Right atrium auricular region (tissue), 2 donors: Measurements from ENCODE around the gene ACTG1. TPM values are rescaled to one million over a fixed set of nuclear protein-coding genes. Genes with fewer than 3 reads are reported as not detected.
A peak's percentile ranks its signal among the peaks of the same experiment; 100 is the strongest.

Experiments
- DNase-seq: peaks from one replicate; pipeline ENCODE4 v3.0.0-alpha.2; 2019; ENCODE audit warnings: low spot score
- H3K27ac ChIP-seq, 2 donors: fragments of 200-600 bp; sonication (generic); 1 replicate in 1 of 2; 2 replicates in 1 of 2; pipeline ENCODE4 v1.5.1; 2016 to 2019
- H3K27me3 ChIP-seq, 2 donors: fragments of 200-600 bp; sonication (generic); one replicate each; pipeline versions ENCODE4 v1.5.1 to v1.6.0; 2017 to 2019
- H3K36me3 ChIP-seq: fragments of 200-600 bp; sonication (generic); one replicate; pipeline ENCODE4 v1.5.1; 2016
- H3K4me1 ChIP-seq, 2 donors: fragments of 200-600 bp; sonication (generic); one replicate each; pipeline versions ENCODE4 v1.5.1 to v1.6.0; 2017 to 2019
- H3K4me3 ChIP-seq, 2 donors: fragments of 200-600 bp; sonication (generic); 1 replicate in 1 of 2; 2 replicates in 1 of 2; pipeline ENCODE4 v1.5.1; 2017 to 2019; ENCODE audit warnings: mild to moderate bottlenecking in 1 of 2, moderate library complexity in 1 of 2
- H3K9me3 ChIP-seq, 2 donors: fragments of 200-600 bp; sonication (generic); one replicate each; pipeline ENCODE4 v1.5.1; 2019
- CTCF ChIP-seq, 2 donors: fragments of 200-600 bp; sonication (generic); IDR thresholded peaks; one replicate each; pipeline ENCODE4 v1.5.1; 2019; ENCODE audit warnings: antibody characterized with exemption in 2 of 2
- total RNA-seq, 2 donors: library from RNA; depleted of rRNA; stranded (reverse); fragments of >200 nt; gene quantifications; one replicate each; pipeline ENCODE4 v1.1.0, GENCODE V29; 2016

ACTG1 gene
- total RNA-seq, 2 donors from 2014 or later, result 1,076 to 1,610 TPM

DNA sequence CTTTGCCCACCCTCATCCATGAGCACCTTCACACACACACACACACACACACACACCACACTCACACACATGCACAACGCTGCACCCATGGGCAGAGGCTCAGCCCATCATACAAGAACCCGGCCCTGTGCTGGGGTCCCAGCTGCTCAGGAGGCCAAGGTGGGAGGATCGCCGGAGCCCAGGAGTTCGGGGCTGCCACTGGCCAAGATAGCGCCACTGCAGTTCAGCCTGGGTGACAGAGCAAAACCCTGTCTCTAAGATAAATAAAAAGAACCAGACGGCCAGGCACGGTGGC, 12.2 kb upstream of the ACTG1 start:
- no peak for TF ChIP-seq CTCF (IDR thresholded peaks at IDR 0.05)
- no peak overlapping the region for H3K4me3 ChIP-seq
- no peaks in the 10 kb centered on the region for H3K36me3 ChIP-seq

GRCh38 chr17:81524039-81524864, 11.7 kb upstream of the ACTG1 start:
- H3K9me3 ChIP-seq, result no peaks in the 10 kb centered on the region
- H3K4me1 ChIP-seq, result peaks cover 0 to 23% of the 10 kb centered on the region in 2 donors
- no peak overlapping the region for H3K4me3 ChIP-seq
- TF ChIP-seq CTCF (IDR thresholded peaks at IDR 0.05), result no peak
- no peaks in the 10 kb centered on the region for H3K27me3 ChIP-seq
- H3K36me3 ChIP-seq, result no peaks in the 10 kb centered on the region
- no peak overlapping the region for H3K27ac ChIP-seq
- no peak for DNase-seq

More for the DNA sequence above, 12.2 kb upstream of the ACTG1 start:
- H3K9me3 ChIP-seq, result no peaks in the 10 kb centered on the region
- no peaks in the 10 kb centered on the region for H3K27me3 ChIP-seq
- H3K27ac ChIP-seq, result no peak overlapping the region
- H3K4me1 ChIP-seq, result peaks cover 0 to 17% of the 10 kb centered on the region in 2 donors
- no peak for DNase-seq

DNA sequence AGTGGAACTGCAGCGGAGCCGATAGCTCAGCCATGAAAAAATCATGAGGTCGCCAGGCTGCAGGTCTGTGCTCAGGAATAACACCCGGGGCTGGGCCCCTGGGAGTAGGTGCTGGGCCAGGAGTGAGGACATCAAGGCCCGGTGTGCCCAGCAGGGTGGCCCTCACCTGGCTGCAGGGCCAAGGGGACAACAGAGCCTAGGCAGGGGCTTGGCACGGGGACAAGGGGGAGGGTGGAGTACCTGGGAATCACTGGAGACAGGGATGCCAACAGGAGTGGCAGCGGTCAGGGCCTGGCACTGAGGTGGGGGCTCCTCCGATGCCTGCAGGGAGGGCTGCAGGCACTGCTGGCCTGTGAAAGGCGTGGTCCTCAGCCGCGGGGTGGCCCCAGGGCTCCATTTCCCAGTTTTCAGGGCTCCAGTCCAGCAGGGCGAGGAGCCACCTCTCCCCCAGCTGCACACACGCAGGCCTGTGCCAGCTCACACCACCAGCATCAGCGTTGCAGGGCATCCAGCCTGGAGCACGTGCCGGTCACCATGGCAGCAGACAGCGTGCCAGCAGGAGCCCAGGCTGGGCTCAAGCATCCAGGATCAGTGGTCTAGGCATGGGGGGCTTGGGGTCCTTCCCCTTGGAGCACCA, 10.9 kb upstream of the ACTG1 start:
- H3K36me3 ChIP-seq, result no peaks in the 10 kb centered on the region
- no peak for DNase-seq
- H3K9me3 ChIP-seq, result no peaks in the 10 kb centered on the region
- no peak overlapping the region for H3K4me3 ChIP-seq
- H3K27me3 ChIP-seq, result no peaks in the 10 kb centered on the region
- peak in 1 of 2 donors; percentile 9 for TF ChIP-seq CTCF (IDR thresholded peaks at IDR 0.05)
- H3K4me1 ChIP-seq, result peaks cover 0 to 30% of the 10 kb centered on the region in 2 donors
- no peak overlapping the region for H3K27ac ChIP-seq

DNA sequence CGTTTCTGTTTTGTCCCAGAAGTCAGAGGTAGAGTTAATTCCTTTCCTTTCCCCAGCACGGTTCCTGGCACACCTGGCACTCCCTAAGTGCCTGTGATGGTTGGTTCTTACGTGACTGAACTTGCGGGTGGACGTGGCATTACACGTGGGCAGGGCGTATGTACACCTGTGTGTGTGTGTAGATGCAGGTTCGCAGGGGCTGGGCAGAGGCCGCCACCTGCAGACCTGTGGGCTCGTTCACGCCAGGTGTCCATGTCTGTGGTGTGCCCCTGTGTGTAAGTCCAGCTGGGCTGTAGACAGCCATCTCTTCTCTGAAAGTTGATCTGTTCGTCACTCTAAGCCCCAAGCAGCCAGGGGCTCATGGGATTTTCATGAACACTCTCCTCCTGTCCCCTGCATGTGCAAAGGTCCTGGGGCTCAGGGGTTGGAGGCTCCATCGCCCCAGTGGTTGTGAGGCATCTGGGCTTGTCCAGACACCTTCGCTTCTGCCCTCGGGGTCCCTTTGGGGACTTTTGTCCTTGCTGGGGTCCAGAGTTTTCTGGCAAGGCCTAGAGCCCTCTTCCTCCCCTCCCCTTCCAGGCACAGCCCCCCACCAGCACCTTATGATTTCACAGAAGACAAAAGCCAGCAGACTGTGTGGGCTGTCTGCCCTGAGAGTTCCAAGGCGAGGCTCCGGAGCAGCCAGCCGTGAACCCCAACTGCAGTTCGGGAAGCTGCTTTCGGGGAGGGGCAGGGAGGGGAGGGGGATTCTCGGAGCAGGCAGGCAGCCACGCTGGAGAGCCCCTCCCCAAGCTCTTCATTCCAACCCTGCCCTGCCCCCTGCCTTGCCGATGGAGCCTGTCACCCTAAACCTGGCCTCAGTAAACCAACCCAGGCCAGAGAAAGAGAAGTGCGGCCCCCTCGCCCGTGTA, 10.1 kb upstream of the ACTG1 start:
- no peak overlapping the region for H3K4me3 ChIP-seq
- H3K4me1 ChIP-seq, result peaks cover 0 to 38% of the 10 kb centered on the region in 2 donors
- no peak for TF ChIP-seq CTCF (IDR thresholded peaks at IDR 0.05)
- no peak for DNase-seq
- H3K36me3 ChIP-seq, result no peaks in the 10 kb centered on the region
- H3K27ac ChIP-seq, result no peak overlapping the region
- no peaks in the 10 kb centered on the region for H3K27me3 ChIP-seq
- no peaks in the 10 kb centered on the region for H3K9me3 ChIP-seq

GRCh38 chr17:81520021-81520901, 7.7 kb upstream of the ACTG1 start:
- no peak for DNase-seq
- peak overlapping the region in 1 of 2 donors; percentile 58 for H3K4me3 ChIP-seq

More at GRCh38 chr17:81520021-81520901, 7.7 kb upstream of the ACTG1 start:
- Histone ChIP-seq H3K27ac (peak overlapping the region; percentile 98 to 100), H3K9me3 (no peaks in the 10 kb centered on the region), H3K27me3 (no peaks in the 10 kb centered on the region), H3K36me3 (no peaks in the 10 kb centered on the region), H3K4me1 (peaks cover 0 to 62% of the 10 kb centered on the region in 2 donors)
- no peak for TF ChIP-seq CTCF (IDR thresholded peaks at IDR 0.05)
